GM12878 (cell line): ENCODE data around the gene CACNA1A. TPM values are rescaled to one million over a fixed set of nuclear protein-coding genes. Genes with fewer than 3 reads are reported as not detected.
A peak's percentile ranks its signal among the peaks of the same experiment; 100 is the strongest.

Experiments
- ATAC-seq: fragments of 200-7000 bp; cut with Tn5 transposase; 3 replicates; pipeline ENCODE4 v1.9.1; 2020; ENCODE audit warnings: mild to moderate bottlenecking, moderate library complexity
- BruUV-seq: library from RNA; stranded (reverse); fragments of 400-500 nt; replicated peaks from 2 replicates; lab custom pipeline; 2021; lab: Mats Ljungman, UMichigan
- CTCF ChIA-PET: fragments of 300-600 bp; sonication (Branson Sonifier 250); formaldehyde crosslinking; extraction: SDS; loops from one replicate; lab custom pipeline; 2021; ENCODE audit warnings: inconsistent platforms; lab: Yijun Ruan, JAX
- POLR2A ChIA-PET: fragments of 350-600 bp; formaldehyde crosslinking; extraction: SDS; loops from one replicate; lab custom pipeline; 2021; ENCODE audit warnings: inconsistent platforms; lab: Charles Lee
- RAD21 ChIA-PET: fragments of 300-600 bp; sonication (Branson Sonifier 250); formaldehyde crosslinking; loops from one replicate; lab custom pipeline; 2023; ENCODE audit warnings: antibody characterized with exemption; ENCODE audit not compliant: unreplicated experiment; lab: Charles Lee
- SMC1A ChIA-PET: fragments of 300-600 bp; sonication (Branson Sonifier 250); formaldehyde crosslinking; loops from one replicate; lab custom pipeline; 2023; ENCODE audit not compliant: unreplicated experiment, uncharacterized antibody; lab: Charles Lee
- DNase-seq: peaks from one replicate; pipeline ENCODE4 v3.0.0-alpha.2; 2011; ENCODE audit warnings: low read depth, low spot score
- FAIRE-seq: peaks from 3 replicates; lab custom pipeline; 2011; peaks lifted over from hg19 to GRCh38; lab: Jason Lieb, UNC
- H2AFZ ChIP-seq: 2 replicates; pipeline ENCODE4 v1.6.0; 2011; ENCODE audit warnings: low read depth, low read length, control low read depth; ENCODE audit not compliant: control insufficient read depth
- H3K27ac ChIP-seq: 2 replicates; pipeline ENCODE4 v1.5.1; 2011; ENCODE audit warnings: control low read depth; ENCODE audit not compliant: control insufficient read depth, insufficient read depth
- H3K27me3 ChIP-seq, 2 experiments: replicated peaks in 1 of 2; 2 replicates each; pipeline versions ENCODE4 v1.6.0 to v1.6.1; 2011; ENCODE audit warnings: low read length in 1 of 2; ENCODE audit not compliant: control insufficient read depth in 2 of 2, insufficient read depth in 2 of 2
- H3K36me3 ChIP-seq, 2 experiments: 2 replicates each; pipeline ENCODE4 v1.5.1; 2011; ENCODE audit warnings: low read length in 1 of 2; ENCODE audit not compliant: control insufficient read depth in 2 of 2, insufficient read depth in 2 of 2
- H3K4me1 ChIP-seq: 2 replicates; pipeline ENCODE4 v1.6.1; 2011; ENCODE audit warnings: mild to moderate bottlenecking, low read length, moderate library complexity, mixed read lengths; ENCODE audit not compliant: control insufficient read depth, insufficient read depth
- H3K4me2 ChIP-seq: 2 replicates; pipeline ENCODE4 v1.6.0; 2011; ENCODE audit warnings: control low read depth; ENCODE audit not compliant: control insufficient read depth, insufficient read depth
- H3K4me3 ChIP-seq: fragments of 200-600 bp; sonication (generic); 2 replicates; pipeline ENCODE4 v1.5.1; 2016
- H3K79me2 ChIP-seq: 2 replicates; pipeline ENCODE4 v1.6.0; 2011; ENCODE audit warnings: low read length; ENCODE audit not compliant: control insufficient read depth, insufficient read depth
- H3K9ac ChIP-seq: 2 replicates; pipeline ENCODE4 v1.8.0; 2011; ENCODE audit warnings: low read length, control low read depth, mixed read lengths; ENCODE audit not compliant: control insufficient read depth, insufficient read depth
- H3K9me3 ChIP-seq: replicated peaks from 3 replicates; pipeline ENCODE4 v1.5.1; 2011; ENCODE audit warnings: mild to moderate bottlenecking, low read length; ENCODE audit not compliant: control insufficient read depth, insufficient read depth
- H4K20me1 ChIP-seq: 2 replicates; pipeline ENCODE4 v1.6.0; 2011; ENCODE audit not compliant: control insufficient read depth, insufficient read depth
- CBFB ChIP-seq: IDR thresholded peaks from 2 replicates; pipeline ENCODE4 v1.6.1; 2016; ENCODE audit warnings: antibody characterized with exemption, low read depth
- EGR1 ChIP-seq, 2 experiments: IDR thresholded peaks; 1 replicate in 1 of 2; 2 replicates in 1 of 2; pipeline ENCODE4 v1.6.1; 2011 to 2012; ENCODE audit warnings: low read depth in 2 of 2, low read length in 2 of 2, borderline replicate concordance in 1 of 2, mild to moderate bottlenecking in 1 of 2, moderate library complexity in 1 of 2
- RAD21 ChIP-seq: IDR thresholded peaks from 2 replicates; pipeline ENCODE4 v1.6.1; 2011; ENCODE audit warnings: mild to moderate bottlenecking, low read depth, low read length, moderate library complexity; ENCODE audit not compliant: insufficient read depth
- RELA ChIP-seq: fragments of 450-650 bp; IDR thresholded peaks from 2 replicates; pipeline ENCODE4 v1.8.0; 2014; ENCODE audit warnings: borderline replicate concordance; ENCODE audit not compliant: partially characterized antibody
- SMC3 ChIP-seq: IDR thresholded peaks from 2 replicates; pipeline ENCODE4 v1.6.1; 2011; ENCODE audit warnings: low read length, improper control_type of control experiment, borderline replicate concordance
- WGBS: methylation state at CpG from one replicate; pipeline ENCODE4 v1.1.6; 2016; ENCODE audit warnings: low lambda C conversion rate; ENCODE audit not compliant: insufficient replicate concordance, insufficient coverage; ENCODE audit errors: missing lambda C conversion rate; 5-methylcytosine and 5-hydroxymethylcytosine counted together
- in situ Hi-C: fragments of 300-500 bp; cut with MboI; formaldehyde crosslinking; loops from 9 replicates; pipeline ENCODE4 v1.14.3; 2018; ENCODE audit warnings: mixed read lengths
- intact Hi-C: fragments of 100-400 bp; cut with micrococcal nuclease; formaldehyde crosslinking; loops from one replicate; pipeline ENCODE4 v1.14.2; 2022; ENCODE audit not compliant: unreplicated experiment
- polyA plus RNA-seq, 11 experiments: library from polyadenylated mRNA; depleted of rRNA in 4 of 11; unstranded in 6 of 11; stranded (reverse) in 5 of 11; fragments of >200 nt; fragmentation: Nextera tagmentation in 4 of 11; fragmentation: Illumina TruSeq in 1 of 11; extraction: Ambion mirVana in 4 of 11; extraction: Trizol in 1 of 11; gene quantifications; 1 replicate in 1 of 11; 2 replicates in 10 of 11; pipeline versions ENCODE4 v1.2.1 to v1.2.3, GENCODE V29; 2011 to 2016; ENCODE audit warnings: inconsistent platforms in 2 of 11, missing spikeins in 2 of 11, low read depth in 1 of 11
- total RNA-seq, 4 experiments: library from RNA; depleted of rRNA in 3 of 4; stranded (reverse); fragments of >200 nt in 3 of 4; fragmentation: Illumina TruSeq in 1 of 4; extraction: Trizol in 1 of 4; gene quantifications; 2 replicates each; pipeline versions ENCODE4 v1.2.1 to v1.2.3, GENCODE V29; 2013 to 2021
- TF ChIP-seq, protein P1 (sequence below), 3 experiments: IDR thresholded peaks in 2 of 3; conservative IDR thresholded peaks in 1 of 3; 2 replicates each; pipeline ENCODE4 v1.5.1; 2011; ENCODE audit warnings: low read depth in 3 of 3, low read length in 3 of 3, mild to moderate bottlenecking in 3 of 3, control low read depth in 2 of 3, moderate library complexity in 2 of 3, inconsistent platforms in 1 of 3, mixed read lengths in 1 of 3; ENCODE audit not compliant: control insufficient read depth in 2 of 3, insufficient read depth in 1 of 3; ENCODE audit errors: extremely low read depth in 1 of 3

The CACNA1A gene
- total and polyA plus RNA-seq, 10 of the 15 experiments (the other 5 are each of a cell fraction or from before 2014, with no cell fraction given): 1.1 to 4.4 (median 2.5) TPM

DNA sequence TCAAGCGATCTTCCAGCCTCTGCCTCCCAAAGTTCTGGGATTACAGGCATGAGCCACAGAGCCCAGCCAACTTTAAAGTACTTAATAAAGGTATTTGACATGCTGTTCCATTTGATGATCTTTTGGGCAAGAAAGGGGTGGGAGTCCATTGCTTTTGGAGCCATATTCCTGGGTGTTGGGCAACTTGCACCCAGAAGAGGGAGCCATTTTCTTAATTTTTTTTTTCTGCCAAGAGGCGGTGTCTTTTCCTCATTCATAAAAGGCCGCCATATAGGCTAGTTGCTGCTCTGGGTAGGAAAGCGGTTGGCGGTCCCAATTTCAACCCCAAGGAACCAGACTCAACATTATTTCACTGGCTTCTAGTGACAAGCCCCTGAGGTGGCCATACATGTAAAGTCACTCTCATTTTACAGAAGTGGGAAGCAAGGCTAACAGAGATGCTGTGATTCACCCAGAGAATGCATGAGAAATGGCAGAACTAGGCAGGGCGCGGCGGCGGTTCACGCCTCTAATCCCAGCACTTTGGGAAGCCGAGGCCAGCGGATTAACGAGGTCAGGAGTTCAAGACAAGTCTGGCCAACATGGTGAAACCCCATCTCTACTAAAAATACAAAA lies 139.6 kb downstream of the CACNA1A start:
- Histone ChIP-seq H3K4me2 (no peak overlapping the region), H3K27ac (no peak overlapping the region), H4K20me1 (no peaks in the 10 kb centered on the region), H3K79me2 (no peaks in the 10 kb centered on the region), H3K9ac (no peak overlapping the region), H3K4me3 (no peak overlapping the region), H3K9me3 (no peaks in the 10 kb centered on the region), H3K27me3 (no peaks in the 10 kb centered on the region), H2AFZ (no peak overlapping the region), H3K36me3 (no peaks in the 10 kb centered on the region), H3K4me1 (no peaks in the 10 kb centered on the region)
- ChIA-PET SMC1A (no interaction called here), POLR2A (no interaction called here), CTCF (no interaction called here), RAD21 (no interaction called here)
- TF ChIP-seq, protein P1, sequence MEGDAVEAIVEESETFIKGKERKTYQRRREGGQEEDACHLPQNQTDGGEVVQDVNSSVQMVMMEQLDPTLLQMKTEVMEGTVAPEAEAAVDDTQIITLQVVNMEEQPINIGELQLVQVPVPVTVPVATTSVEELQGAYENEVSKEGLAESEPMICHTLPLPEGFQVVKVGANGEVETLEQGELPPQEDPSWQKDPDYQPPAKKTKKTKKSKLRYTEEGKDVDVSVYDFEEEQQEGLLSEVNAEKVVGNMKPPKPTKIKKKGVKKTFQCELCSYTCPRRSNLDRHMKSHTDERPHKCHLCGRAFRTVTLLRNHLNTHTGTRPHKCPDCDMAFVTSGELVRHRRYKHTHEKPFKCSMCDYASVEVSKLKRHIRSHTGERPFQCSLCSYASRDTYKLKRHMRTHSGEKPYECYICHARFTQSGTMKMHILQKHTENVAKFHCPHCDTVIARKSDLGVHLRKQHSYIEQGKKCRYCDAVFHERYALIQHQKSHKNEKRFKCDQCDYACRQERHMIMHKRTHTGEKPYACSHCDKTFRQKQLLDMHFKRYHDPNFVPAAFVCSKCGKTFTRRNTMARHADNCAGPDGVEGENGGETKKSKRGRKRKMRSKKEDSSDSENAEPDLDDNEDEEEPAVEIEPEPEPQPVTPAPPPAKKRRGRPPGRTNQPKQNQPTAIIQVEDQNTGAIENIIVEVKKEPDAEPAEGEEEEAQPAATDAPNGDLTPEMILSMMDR (IDR thresholded peaks at IDR 0.05 in 2 of 3, conservative IDR thresholded peaks at IDR 0.05 in 1 of 3; ENCODE audit: control insufficient read depth in 2 of 3, extremely low read depth in 1 of 3, insufficient read depth in 1 of 3, low read depth in 3 of 3, low read length in 3 of 3): peak in 2 of 3 experiments; percentile 35; a peak in 3 of 6 replicates
- TF ChIP-seq EGR1 (IDR thresholded peaks at IDR 0.05; ENCODE audit: borderline replicate concordance in 1 of 2, low read depth in 2 of 2, low read length in 2 of 2): no peak
- no peak for TF ChIP-seq RELA
- TF ChIP-seq SMC3: peak; percentile 27; the same call in 1 of the 2 replicates
- no peak for TF ChIP-seq CBFB
- peak; percentile 52 for TF ChIP-seq RAD21
- intact Hi-C loops: loop anchor here (1.0 kb wide), 1 partner anchor 65 kb away; no protein-coding TSS in a partner anchor
- in situ Hi-C loops: no loop called here
- WGBS: 41% methylated on average over 13 of the region's 13 CpGs
- FAIRE-seq (no peak), DNase-seq (no peak), ATAC-seq (no peak)
- BruUV-seq: no TSS peak
